GM18867 (cell line): Measurements from ENCODE around the gene RAD51B.
"Not testable (repeated sequence)": the region's sequence is repeated elsewhere in the genome, so short reads cannot be mapped to it uniquely, and the experiment has no call there.

ENCODE experiments used
- ATAC-seq: cut with Tn5 transposase; IDR thresholded peaks from one replicate; pipeline ENCODE4 v1.9.1; 2021; ENCODE audit warnings: mild to moderate bottlenecking, moderate library complexity; ENCODE audit not compliant: unreplicated experiment

The RAD51B gene

DNA sequence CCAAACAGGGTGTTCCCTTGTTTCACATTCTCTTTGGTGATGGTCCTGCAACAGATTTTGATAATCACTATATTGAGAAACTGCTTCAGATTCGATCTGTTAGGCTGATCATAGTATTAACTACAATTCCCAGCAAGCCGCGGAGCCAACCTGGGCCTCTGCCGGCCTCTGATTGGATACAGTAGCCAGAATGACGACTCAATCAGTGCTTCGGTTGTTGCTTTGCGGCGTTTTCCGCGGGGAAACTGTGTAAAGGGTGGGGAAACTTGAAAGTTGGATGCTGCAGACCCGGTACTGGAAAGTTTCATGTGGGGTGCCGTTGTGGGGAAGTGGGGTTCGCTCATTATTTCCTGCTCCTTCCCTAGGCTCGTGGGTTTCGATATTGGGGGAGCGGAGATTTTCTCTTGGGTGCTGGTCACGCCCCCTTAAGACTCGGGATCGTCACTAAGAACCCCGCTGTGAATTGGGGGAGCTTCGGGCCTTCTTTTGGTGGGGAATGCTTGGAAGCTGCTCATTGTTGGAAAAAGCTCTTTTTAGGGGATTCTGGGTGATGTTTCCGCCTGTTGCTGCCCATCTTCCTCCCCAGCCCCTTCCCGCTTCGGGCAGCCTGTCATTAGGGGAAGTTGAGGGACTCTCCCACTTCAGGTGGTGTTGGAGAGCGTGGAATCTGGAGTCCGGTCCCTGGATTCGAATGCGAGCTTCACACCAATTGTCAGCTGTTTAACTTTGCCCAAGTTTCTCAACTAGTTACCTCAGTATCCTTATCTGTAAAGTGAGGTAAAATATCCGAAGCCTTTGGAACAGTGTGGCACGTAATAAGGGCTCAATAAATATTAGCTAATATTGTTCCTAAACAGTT is at the start of gene RAD51B:
Gene RAD51B, plus strand, starts transcription at position 217 of the 859 bp plus-strand sequence.
- peak; percentile 74 for ATAC-seq

DNA sequence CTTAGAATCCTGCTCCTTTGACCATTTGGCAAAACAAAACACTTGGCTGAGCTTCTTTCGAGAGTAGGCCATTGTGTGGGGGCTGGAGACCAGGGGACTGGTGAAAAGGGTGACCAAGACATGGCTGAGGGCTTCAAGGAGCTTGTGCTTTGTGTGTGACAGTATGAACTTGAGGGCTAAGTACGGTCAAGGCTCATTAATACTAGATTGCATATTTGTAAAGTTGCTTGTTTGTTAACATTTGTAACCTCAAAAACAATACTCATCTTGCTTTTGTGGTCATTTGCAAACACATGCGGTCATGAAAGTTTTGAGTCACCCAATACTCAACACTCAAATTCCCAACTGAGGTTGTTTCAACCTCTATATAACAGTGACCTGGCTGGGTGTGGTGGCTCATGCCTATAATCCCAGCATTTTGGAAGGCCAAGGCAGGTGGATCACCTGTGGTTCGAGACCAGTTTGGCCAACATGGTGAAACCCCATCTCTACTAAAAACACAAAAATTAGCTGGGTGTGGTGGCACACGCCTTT is 45.7 kb upstream of the RAD51B start:
- ATAC-seq = no peak

DNA sequence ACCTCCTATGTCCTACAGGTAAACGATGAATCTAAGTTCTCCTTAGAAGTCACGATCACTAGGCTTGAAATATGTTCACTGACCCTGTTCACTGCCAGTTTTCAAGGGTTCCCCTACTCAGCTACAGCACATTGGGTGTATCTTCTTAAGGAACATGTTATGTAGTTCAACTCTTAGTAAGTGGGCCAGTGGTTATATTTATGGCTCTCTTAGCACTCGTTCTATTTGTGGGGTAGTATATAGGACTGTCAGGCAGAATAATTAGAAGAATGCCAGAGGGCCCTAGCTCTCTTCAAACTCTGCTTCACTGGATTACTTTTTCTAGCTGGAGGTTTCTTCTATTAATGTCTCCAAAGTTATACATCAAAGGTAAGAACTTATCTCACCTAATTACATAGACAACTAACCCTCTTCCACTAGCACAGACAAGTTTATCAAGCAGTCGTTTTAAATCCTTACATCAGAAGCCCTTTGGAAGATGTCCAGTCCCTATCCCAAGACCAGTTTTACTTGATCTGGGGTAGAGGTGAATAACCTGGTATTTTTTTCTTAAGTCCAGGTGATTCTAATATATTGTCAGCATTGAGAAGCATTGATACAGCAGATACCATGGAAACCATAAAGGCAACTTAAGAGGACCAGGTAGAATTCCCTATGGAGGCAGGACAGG is 42.8 kb upstream of the RAD51B start:
- ATAC-seq = no peak

DNA sequence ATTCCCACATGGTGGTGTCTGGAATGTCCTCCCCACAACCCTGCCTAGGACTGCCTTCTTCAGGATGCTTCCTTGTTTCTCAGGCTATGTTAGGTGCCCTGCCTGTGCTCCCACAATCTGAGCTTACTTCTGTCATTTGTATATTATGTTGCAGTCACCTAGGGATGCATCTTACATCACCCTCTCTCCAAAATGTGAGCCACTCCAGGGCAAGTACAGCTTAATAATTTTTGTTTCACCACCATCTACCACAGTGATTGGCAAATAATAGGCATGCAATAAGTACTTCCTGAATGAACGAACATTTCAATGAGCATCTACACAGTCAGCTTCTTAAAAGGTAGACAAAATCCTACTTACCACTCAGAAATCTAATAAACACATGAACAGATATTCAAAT is 40.8 kb upstream of the RAD51B start:
- no peak for ATAC-seq

DNA sequence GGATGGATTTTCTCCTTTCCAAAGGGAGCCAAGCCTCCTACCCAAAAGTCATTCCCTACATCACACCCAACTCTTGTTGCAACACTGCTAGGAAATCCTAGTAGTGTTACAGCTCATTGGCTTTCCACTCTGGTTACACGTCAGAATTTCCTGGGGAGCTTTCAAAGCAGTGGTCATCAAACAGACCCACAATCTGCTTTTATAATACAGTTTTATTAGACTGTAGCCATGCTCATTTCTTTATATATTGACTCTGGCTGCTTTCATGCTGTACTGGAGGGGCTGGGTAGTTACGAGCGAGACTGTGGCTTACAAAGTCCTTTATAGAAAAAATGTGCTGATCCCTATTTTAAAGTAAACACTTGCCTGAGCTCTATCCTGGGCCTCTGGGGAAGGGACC is 37.5 kb upstream of the RAD51B start:
- ATAC-seq = no peak

DNA sequence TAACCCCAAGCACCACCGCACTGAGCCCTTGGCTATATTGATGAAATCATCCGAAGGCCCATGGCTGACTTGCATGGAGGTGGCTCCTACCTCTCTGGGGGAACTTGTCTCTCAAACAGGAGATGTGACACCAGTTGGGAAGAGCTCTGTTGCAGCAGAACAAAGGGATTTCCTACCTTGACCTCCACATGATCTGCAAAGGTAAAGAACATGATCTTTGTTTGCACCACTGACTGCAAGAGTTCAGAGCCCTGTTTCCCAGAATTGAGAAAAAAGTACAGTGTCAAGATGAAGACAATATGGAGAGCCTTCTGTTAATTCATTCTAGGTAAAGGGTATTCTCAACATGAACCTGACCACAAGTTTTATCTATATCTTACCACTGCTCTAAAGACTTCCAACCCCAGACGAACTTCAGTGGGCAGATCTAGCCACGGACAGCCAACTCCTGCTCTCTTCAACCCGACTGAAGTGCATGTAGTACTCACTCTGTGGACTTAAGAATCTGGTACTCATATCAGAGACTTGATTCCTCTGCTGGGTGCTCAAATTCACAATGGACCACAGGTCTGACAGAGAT is 35.2 kb upstream of the RAD51B start:
- no peak for ATAC-seq

DNA sequence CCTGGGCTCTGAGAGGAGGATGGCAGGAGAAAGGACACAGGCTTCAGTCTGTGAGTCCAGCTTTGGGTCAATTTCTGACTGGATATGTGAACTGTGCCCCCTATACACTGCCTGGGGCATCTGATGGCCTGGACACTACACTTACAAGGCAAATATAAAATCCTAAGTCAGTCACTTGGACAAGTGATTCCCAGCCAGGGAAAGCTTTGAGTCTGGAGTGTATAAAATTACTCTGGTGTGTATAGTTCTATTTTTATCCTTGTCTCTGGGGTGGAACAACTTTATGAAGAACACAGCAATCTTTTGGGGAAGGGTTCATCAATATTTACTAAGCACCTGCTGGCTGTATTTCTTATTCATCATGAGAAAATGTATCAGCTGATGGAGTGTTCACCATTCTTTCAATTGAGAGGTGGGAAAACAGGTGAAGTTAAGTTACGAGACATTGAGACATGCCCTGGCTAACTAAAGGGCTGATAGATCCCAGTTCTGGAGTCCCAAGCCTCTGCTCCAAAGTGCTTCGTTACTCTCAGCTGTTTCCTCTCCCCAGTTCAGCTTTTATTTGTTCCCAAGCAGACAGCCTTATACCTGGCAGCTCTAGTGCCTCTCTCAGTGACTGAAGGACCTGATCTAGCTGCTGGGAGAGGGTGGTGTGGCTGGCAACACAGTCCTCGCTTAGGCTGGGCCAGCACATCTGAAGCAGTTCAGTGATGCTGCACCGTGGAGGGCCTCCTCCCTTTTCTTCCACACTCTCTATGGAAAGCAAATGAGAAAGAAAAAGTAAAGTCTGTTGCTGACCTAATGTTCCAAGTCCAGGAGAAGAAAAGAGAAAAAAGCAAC is 34.1 kb upstream of the RAD51B start:
- no peak for ATAC-seq

DNA sequence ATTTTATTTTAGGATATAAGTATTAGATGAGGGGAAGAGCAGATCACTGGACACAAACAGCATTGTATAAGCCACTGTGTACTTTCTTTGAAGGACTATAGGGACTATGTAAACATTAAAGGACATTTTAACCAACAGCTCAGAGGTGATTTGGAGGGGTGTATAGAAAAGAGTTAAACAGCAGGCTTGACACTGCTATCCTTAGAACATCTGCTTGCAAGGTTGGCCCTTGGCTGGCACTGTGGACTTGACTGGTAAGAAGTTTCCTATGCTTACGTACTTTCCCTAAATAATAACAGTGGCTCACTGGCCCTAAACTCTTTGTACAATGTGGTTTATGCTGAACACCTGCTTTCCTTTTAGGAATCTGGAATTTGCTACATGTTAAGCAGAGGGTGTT is 31.9 kb upstream of the RAD51B start:
- no peak for ATAC-seq

DNA sequence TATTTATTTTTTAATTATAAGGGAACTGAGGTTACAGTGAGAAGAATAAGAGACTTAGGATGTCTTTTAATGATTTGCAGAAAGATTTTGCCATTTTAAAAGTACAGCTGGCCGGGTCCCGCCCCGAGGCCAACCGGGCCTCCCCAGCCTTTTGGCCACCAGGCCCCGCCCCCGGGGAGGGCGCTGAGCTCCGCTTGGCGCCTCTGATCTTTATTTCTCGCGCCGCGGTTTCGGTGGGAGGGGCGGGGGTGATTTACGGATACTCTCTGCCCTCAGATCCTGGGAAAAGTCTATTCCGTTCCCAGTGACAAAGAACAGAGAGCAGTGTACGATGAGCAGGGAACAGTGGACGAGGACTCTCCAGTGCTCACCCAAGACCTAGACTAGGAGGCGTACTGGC is 20.8 kb upstream of the RAD51B start:
- no peak for ATAC-seq

DNA sequence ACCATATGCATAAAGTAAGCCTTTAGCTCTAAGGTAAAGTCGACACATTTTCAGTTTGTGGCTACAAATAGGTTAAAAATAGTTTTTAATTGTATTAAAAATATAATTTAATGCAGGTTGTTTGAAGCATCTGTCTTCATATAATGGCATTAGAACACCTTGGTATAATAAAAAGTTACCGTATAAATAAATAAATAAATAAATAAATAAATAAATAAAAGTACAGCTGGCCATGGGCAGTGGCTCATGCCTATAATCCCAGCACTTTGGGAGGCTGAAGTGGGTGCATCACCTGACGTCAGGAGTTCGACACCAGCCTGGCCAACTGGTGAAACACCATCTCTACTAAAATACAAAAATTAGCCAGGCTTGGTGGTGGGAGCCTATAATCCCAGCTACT is 18.8 kb upstream of the RAD51B start:
- no peak for ATAC-seq

DNA sequence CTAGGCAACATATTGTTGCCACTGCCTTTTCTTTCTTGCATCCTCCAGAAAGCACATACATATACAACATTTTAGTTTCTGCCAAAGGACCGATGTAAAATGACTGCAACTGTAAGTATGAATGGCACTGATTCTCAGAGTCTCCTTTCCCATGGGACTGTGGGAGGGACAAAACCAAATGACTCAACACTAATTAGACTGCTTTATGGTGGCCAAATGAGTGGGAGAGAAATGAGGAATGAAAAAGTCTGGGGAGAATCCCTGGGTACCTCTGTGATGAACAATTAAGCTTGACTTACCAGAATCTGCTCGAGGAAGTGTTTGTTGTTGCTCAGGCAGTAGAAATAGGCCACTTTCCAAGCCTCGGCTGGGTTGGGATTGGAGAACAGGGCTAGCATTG is 13.3 kb upstream of the RAD51B start:
- no peak for ATAC-seq

DNA sequence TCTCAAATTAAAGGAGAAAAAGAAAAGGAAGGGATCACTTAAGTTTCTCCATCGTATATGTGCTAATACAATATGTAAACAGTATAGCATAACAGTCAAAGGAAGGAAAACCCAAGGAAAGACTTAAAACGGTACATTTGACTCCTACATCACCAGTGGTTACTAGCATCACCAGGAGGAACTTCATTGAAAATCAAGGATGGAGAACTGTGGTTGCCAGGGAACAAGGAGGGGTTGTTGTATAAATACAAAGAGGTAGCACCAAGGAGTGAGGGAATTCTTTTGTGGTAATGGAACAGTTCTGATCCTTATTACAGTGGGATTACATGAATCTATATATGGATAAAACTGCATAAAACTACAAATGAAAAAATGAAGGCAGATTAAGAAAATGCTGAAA is 4.8 kb upstream of the RAD51B start:
- no peak for ATAC-seq

DNA sequence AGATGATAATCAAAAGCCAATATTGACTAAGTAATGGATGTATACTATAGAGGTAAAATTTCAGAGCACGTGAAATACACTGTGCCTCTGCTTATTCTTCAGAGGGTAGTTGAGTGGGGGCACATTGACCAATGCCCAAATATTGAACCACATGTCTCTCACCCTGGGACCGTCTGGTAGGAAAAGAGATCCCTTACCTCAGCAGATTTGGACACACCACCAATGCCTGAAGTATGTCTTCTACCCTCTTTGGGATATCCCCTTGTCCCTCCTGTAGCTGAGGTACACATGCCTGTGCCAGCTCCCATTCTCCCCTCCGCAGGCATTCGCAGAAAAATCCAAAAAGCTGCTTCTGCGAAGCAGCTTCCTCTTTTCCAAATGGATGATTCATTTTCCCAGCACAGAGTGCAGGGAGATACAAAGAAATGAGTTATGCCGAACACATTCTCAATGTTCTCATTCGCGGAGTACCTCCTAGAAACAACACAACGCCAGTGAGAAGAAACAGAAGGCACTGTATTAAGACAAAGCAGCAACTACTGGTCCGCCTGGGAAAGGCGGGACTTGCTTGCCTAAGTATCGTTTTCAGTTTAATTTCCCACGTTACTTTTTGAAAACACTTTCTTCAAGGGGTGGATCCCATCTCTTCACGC is 3.9 kb upstream of the RAD51B start:
- ATAC-seq = no peak

DNA sequence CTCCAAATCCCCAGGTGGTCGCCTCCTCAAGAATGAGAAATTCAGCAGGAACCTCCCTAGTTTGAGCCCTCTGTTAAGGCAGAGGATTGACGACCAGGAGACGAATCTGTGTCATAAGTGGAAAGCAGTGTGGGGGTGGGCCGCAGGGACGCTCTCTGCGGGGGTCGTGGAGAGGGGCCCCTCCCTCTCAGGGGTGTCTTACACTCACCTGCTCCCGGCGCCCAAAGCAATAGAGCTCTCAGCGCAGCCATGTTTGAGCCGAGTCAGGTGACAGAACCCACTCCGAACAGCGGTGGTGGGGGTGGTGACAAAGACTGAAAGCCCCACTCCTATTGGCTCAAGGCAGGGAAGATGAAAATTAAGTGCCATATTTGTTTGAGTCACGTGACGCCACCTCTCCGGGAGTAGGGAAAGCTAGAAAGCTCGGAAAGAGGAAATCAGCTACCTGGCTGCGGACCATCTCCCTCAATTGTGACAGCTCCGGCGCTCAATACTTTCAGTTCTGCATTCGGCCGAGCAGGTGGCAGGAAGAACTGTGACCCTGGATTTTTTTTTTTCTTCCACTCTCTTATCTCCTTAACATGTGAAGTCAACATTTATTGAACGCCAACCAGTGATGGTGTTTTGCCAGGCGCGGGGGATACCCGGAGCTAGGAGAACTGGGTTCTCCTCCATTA is 3.1 kb upstream of the RAD51B start, which contains the start of gene ZFYVE26:
Gene ZFYVE26, minus strand, starts transcription at position 265 of the 677 bp plus-strand sequence. CDS start 627 bp downstream, outside the sequence.
- ATAC-seq = peak; percentile 83

DNA sequence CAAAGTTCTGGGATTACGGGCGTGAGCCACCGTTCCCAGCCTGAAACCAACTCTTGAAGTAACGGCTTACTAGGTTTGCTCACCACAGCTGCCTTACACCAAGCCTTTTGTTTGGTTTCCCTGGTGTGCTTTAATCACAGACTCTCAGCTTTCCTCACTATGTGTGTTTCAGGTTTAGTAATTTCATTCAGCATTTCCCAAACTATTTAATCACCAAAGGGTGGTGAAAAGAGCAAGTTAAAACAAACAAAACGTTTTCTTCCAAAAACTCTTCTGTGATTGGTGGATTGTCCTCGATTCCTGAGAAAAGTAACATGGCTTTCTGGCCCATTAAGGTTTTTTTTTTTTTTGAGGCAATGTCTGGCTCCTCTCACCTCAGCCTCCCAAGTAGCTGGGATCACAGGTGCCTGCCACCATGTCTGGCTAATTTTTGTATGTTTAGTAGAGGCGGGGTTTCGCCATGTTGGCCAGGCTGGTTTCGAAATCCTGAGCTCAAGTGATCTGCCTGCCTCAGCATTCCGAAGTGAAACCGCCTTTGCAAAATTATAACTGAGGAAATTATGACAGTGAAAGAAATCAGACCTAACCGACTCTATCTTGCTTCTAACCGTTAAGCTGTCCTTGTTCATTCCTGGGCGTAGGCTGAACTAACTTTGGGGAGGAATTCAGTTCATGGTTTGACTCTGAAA is 1.7 kb upstream of the RAD51B start:
- ATAC-seq = no peak

DNA sequence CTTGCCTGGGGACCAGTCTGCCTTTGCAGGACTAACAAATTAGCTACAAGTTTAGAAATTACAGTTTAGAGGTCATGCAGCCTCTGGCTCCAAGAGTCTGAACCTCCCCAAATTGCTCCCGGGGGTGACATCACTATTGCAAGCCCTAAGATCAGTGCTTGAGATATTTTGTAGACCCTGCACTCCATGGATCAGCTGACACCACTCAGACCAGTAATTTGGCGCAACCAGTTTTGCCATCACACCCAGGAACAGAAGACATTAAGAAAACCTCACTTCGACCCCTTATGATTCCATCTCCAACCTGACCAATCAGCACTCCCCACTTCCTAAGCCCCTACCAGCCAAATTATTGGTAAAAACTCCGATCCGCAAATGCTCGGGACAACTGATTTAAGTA is 1.1 kb upstream of the RAD51B start:
- not testable (repeated sequence) for ATAC-seq

DNA sequence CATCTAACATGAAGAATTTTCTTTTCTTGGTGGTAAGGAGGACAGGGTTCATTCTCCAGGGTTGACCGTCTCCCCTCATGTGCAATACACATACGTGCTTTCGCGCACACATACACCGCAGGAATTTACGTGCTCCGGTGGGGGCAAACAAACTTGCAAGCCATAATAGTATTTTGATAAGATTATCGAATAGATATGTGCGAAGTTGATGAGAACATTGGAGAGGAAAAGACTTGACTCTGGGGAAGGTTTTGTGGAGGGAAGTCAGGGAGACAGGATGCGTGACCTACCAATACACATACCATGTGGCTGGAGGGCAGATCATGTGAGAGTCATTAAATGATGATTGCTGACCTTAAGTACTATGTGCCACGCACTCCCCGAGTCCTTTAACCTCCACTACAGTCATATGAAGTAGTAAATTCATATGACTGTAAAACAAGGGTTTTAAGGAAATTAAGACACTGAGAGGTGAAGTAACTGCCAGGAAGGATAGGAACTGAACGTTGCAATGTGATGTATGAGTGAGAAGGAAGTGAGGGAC is 921 bp downstream of the RAD51B start:
- no peak for ATAC-seq

DNA sequence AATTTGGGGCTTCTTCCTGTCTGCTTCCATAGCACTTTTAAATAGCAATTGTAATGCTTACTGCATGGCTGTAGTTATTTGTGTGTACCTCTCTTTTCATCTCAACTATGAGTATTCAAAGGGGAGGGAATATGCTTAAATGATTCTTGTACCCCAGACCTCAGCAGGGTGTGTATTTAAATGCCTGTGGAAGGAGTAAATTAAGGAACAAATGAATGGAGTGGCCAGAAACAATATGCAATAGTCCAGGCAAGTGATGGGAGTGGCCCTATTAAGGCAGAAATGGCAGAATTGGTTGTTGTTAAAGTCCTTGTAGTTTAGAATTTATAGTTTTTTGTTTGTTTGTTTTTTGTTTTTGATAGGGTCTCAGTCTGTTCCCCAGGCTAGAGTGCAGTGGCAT is 1.5 kb downstream of the RAD51B start:
- ATAC-seq = no peak

DNA sequence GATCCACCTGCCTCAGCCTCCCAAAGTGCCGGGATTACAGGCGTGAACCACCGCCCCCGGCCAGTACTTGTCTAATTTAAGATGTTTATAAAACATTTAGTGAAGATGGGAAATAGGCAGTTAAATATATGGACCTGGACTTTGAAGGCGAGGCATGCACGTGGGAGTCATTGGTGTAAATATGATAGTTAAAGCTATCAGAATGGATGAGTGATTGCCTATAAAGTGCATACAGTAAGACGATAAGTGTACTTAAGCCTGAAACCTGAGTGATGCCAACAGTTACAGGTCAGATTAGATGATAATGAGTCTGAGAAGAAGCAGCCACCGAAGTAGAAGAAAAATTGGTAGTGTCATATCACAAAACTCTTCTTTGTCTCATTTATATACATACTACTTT is 11.5 kb downstream of the RAD51B start:
- no peak for ATAC-seq
